Stimulated activated CD4-positive, alpha-beta T cell treated with anti-CD3 and anti-CD28 coated beads, Interleukin-12 subunit alpha, Interleukin-12 subunit beta, amount 100 ng/mL, for 24 hours (primary cell): ENCODE data around the gene PRMT5.
"Not testable (repeated sequence)": the region's sequence is repeated elsewhere in the genome, so short reads cannot be mapped to it uniquely, and the experiment has no call there.

Source experiments
- DNase-seq, 2 experiments: peaks; one replicate each; pipeline ENCODE4 v3.0.0-alpha.2; 2020; ENCODE audit warnings: low read depth in 2 of 2

The PRMT5 gene

DNA sequence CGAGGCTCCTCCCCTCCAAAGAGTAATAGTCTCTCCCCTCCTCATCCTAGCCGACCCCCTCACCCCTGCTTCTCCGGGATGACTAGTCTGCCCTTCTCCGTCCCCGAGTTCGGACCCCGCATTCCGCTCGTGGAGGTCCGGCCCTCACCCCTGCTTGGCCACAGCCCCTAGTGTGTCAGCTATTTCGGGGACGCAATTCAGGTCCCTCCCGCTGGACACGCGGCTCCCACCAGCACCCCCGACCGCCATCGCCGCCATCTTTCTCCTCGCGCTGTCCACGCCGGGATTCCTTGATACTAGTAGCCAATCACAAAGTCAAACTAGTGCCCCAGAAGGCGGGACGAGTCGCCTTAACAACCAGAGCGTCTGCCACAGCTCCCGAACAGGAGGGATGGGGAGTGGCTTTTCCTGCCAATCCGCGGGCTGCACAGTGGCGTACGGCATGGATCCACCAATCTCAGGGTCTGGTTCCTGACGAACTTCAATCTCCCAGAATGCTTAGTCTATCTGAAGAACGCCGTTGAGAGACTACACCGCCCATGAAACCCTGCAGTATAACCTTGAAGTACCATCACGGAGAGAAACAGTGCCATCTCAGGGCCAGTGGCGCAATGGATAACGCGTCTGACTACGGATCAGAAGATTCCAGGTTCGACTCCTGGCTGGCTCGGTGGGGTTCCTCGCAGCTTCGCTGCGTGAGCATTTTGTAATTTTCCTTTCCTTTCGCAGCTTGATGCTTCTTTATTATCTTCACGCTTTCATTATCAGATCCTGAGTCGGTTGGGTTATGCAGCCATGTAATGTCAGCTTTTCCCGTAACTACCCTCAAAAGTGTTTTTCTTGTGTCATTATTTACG lies at the start of gene PRMT5:
TSS of gene PRMT5 (minus strand) at position 273 of the 857 bp plus-strand sequence. CDS start at position 258, 15 bp downstream.
- DNase-seq = peak; percentile 97 to 99

DNA sequence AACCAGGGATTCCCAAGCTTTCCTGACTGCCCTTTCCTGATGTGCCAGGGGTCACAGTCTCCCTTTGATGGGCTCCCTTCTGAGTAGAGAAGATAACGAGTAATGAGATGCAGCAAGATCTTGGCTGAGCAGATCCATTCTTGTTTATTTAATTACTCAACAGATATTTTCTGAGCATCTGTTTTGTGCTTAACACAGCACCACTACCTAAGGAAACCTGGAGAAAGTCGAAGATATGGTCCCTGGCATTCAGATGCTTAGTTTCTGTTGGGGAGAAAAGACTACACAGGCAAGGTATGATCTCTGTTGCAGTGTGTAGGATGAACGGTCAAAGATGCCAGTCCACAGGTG lies 49.3 kb upstream of the PRMT5 start:
- DNase-seq = no peak

DNA sequence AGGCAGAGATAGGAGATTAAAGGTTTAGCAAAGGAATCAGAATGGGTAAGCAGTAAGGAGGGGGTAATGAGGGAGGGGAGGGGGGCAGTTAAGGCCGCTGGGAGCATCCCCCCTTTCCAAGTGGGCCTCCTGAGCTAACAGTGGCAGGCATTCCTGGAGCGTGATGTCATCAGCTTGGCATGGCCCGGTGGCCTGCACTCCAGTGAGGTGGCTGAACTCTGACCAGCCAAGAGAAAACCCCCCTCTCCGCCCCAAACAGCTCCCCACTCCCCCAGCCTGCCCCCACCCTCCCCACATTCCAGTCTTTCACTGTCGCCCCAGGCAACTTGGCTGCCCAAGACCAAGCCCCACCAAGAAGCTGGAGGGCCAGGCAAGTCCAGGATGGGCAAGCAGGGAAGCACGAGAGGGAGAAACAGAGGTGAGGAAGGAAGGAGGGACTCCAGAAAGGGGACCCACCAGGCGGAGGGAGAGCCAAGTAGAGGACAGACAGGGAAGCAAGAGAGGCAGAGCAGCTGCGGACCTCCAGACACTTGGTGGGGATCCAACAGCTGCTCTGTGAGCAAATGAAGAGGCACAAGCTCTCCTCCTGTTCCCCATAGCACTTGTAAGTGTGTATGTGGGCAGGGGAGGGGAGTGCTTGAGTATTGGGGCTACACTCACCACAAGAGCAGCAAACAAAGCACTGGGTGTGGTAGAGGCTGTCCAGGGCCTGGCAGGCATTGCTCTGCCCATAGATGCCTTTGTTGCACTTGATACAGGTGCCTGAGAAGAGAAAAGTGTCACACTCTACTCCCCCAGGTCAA lies 48.7 kb upstream of the PRMT5 start:
- no peak for DNase-seq

DNA sequence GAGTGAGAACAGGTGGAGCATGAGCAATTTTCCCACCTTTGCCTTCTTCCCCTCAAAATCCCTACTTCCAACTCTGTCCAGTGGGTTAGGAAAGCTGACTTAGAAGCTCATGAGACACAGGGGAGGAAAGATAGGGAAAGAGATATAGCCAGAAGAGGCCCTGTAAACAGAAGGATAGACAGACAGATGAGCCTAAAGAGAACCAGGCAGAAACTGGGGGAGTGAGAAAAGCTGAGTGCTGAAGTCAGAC lies 48.2 kb upstream of the PRMT5 start:
- no peak for DNase-seq

DNA sequence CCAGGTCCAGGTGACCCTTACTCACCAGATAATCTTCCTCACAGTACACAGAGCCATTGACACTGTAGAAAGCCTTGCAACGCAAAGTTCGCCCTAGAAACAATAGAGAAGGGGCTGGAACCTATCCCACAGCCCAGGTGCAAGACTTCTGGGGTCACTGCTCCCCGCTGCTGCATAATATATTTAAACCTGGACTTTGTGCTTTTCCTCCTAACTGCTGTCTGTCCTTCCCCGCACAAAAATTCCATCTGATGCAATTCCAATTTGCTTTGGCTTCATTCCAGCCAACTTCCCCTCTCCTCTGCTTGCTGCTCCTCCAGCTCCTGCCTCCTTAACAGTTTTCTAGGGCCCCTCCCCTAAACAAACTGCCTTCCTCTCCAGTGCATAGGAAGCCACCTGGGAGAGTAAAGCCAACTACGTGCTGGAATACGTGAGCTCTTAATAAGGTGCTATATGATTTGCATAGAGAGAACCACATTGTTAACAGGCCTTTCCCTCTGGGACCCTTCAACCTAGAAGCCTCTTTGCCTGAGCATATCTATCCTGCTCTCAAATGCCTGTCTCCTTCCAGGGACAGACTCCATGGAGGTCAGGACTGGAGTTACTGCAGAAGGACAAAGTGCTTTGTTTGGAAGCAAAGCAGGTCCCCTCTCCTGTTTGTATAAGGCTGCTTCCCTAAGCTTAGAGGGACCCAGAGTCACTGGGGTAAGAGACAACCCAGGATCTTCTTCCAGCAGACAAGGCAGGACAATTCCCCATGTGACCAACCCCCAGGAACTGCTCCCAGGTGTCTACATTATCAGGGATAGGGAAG lies 47.7 kb upstream of the PRMT5 start:
- no peak for DNase-seq

DNA sequence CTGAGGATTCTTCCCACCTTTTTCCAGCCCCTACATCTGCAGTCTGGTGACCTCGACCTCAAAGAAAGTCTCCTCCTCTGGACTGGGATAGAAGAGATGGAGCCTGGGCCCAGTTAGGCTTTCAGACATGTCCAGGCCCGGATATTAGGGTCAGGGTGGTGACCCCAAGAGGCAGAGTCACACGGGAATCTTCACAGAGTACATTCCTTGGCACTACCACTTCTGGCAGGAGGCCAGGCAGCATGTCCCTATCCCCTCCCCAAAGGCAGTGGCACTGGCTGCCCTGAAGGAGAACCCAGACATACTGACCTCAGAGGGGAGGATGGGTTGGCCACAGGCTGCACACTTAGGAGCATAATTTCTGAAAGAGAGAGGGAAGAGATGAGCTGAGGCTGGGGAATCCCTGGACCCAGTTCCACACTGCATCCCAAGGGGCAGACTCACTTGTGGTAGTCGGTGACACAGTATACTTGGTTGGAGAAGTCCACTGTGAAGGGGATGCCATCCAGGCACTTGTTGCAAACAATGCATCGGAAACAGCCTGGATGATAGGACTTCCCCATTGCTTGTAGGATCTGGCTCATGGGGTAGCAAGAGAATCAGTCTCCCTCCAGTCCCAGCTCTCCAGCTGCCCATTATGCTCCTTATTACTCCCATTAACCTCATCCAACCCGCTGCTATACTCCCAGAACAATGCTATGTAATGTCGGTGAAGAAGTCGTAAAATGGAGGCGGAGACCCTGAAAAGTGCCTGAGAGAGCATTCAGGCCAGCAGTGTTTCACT lies 45.5 kb upstream of the PRMT5 start:
- DNase-seq = no peak

DNA sequence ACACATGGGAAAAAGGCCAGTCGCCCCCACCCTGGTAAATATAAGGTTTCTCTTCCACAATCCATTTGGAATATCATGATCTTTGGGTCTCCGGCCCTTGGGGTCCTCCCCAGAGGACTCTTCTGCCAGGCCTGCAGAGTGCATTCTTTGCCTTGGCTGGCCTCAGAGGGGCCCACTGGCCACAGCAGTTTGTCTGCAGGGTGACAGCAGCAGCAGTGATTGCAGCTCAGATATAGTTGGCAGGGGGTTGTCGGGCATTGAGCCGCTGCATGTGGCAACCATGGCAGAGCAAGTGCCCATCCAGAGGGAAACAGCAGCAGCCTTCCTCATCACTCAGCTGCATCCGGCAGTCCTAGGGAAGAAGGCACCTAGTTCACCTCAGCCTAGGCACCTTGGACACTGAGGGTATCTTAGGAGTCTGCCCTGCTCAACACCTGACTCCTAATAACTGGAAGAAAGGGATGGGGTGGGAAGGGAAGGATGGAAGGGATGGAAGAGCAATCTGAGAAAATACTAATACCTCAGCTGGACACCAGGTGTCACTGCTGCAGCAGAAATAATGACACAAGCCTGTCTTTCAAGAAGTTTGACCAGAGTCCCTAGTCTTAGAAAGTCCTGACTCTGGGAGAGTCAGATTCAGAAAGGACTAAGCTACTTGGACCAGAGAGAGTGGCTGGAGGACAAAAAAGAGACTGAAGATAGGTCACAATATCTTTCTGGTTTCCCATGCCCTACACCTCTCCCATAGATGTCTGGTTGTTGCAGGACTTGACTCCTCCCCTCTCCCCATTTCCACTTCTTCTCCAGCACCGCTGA lies 44.2 kb upstream of the PRMT5 start:
- peak in 1 of 2 experiments; percentile 30 for DNase-seq

DNA sequence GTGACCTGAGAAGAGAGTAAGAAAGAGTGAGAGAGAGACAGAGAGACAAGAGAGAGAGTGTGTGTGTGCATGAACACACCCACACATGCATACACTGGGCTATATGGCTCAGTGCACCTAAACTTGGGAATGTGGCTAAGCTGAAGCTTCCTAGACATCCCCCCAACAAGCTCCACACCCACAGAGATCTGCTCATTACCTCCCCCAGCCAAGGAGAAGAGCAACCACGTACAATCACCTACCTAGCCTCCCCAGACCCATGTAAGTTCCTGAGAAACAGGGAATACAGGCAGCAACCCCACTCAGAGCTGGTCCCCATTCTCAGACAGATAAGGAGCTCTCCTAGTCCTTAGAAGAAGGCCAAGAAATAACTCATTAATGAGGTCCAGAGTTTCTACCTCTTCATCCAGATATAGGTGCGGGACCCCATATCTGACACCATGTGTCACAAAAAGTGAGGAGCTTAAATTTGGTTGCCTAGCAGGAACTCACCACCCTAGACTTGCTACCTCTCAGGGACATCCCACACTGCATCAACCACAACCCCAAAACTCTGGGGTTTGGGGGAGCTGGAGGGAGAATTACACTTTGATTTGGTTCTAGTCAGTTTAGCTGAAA lies 43.2 kb upstream of the PRMT5 start:
- DNase-seq = no peak

DNA sequence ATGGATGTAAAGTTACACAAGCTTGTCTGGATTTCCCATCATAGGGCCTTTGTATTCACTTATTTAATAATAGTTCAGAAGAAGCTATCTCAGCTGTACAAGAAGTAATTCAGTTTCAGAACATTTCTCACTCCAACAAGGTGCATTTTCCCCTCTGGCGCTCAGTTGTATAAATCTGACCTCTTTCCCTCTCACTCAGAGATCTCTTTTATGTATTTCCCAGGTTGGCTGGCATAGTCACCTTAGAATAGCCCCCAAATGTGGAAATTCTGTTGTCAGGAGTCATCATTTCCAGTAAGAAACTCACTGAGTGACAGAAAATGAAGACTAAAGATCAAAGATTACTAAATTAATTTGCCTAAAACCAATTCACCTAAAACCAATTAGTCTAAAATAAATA lies 42.0 kb upstream of the PRMT5 start:
- DNase-seq = no peak

DNA sequence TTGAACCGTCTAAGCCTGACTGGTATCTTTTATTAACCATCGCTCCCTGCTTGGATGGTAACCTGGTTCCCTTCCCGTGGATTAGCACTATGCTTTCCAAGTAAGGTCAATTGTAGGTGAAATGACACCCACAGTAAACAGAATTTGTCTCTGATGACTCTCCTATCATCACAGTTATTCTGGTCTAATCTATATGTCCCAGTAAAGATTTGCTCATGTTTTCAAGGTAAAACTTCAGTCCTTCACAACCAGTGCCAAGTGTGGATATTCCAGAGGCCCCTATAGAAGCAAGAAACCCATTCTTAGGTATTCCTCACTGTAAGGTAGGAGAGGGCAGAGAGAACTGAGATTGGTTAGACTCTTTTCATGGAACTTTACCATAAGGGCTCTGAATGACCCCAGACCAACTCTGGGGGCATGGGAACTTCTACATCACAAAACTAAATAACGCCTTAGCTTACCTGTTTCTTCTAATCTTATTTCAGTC lies 37.6 kb upstream of the PRMT5 start:
- no peak for DNase-seq

DNA sequence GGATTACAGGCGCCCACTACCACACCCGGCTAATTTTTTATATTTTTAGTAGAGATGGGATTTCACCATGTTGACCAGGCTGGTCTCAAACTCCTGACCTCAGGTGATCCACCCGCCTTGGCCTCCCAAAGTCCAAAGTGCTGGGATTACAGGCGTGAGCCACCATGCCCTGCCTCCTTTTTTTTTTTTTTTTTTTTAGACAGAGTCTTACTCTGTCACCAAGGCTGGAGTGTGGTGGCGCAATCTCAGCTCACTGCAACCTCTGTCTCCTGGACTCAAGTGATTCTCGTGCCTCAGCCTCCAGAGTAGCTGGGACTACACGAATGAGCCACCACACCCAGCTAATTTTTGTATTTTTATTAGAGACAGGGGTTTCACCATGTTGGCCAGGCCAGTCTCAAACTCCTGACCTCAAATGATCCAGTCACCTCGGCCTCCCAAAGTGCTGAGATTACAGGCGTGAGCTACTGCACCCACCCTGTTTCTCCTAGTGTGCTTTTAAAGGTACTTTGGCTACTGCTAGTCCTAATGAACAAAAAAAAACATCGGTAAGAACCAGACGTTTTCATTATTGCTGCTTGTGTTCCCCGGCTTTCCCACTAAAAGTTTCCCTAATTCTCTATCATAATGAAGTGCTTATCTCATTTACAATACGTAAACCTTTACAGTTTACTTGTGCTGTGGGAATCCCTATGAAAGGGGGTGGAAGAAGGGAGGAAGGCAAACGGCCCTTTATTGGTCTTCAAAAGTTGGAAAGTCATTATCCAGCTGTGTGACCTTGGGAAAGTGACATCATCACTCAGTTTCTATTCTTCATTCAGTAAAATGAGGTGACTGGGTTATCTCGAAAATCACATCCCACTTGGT lies 37.0 kb upstream of the PRMT5 start:
- DNase-seq = not testable (repeated sequence)

DNA sequence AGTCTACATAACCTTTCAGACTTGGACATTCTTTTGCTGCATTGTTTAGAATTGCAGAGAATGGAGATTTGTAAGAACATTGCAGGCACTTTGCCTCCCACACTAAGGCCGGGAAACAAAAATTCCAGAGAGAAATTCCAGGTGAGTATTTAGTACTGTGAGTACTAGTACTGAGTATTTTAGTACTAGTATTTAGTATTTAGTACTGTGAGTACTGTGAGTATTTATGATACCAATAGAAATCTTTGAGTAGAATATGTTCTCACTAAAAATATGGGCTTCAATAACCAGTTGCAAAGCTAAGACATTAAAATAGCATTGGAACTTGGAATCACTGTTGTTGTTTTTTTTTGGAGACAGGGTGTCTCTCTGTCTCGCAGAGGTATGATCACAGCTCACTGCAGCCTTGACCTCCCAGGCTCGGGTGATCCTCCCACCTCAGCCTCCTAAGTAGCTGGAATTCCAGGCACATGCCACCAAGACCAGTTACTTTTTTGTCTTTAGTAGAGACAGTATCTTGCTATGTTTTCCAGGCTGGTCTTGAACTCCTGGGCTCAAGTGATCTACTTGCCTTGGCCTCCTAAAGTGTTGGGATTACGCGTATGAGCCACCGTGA lies 33.0 kb upstream of the PRMT5 start:
- DNase-seq = no peak

DNA sequence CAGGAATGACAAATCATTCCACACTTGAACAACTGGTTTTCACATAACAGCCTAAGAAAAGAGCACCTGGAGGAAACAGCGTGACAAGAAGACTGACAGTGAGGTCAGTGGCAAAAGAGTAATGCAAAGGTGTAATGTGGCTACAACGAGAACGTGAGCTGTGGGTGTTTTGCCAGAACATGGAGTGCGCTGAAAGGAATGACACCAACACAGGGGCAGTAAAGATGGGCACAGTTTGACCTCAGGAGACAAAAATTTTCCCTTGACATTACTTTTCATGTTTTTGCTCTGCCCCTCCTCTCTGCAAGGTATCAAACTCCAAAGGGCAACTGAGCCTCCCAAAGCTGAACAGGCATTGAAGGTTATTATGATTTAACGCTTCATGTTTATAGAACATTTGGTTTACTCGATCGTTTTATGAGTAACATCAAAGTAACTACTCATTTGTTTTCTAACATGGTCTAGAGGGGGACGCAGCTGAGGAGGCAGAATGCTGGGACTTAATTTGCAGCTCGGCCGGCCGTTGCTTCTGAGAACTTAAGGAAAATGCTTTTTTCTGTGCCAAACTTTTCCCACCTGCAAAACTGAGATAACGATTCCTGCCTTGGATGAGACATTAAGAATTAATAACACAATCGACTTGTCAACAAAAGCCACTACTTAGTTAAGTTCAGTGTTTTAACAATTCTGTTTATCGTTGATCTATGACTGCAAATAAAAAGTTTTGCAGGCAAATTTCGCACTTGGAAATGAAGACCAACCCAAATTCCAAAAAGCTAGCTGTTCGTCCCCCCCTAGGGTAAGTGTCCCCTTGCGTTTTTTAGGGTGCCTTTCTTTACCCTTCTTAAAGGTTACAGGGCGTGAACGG lies 26.8 kb upstream of the PRMT5 start:
- DNase-seq = no peak

DNA sequence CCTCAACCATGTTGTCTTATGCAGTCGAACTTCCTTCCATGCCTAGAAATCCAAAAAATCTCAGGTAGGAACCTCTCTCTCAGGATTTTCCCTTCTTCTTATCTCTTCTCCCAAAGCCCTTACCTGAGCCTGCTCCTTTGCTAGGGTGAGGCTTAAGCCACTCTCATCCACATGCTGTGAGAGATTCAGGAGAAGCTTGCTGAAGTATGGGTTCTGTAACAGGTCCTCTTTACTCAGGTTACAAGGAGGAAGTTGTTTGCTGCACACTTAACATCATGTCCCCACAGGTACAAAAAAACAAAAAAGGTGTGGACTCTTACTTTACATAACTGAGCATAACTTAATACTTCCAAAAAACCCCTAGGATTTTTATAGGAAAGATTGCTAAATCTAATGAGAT lies 23.2 kb upstream of the PRMT5 start:
- no peak for DNase-seq

DNA sequence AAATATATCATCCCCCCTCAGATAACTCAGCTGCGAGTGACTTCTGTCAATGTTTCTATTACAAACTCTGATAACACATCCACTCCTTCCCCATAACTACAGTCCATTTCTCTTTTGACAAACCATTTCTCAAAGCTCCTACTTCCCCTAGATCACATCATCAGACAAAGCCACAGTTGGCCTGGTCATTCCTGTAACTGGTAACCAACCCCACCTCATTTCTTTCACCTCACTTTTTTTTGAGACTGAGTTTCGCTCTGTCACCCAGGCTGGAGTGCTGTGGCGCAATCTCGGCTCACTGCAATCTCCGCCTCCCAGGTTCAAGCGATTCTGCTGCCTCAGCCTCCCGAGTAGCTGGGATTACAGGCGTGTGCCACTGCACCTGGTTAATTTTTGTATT lies 22.6 kb upstream of the PRMT5 start:
- DNase-seq = not testable (repeated sequence)

DNA sequence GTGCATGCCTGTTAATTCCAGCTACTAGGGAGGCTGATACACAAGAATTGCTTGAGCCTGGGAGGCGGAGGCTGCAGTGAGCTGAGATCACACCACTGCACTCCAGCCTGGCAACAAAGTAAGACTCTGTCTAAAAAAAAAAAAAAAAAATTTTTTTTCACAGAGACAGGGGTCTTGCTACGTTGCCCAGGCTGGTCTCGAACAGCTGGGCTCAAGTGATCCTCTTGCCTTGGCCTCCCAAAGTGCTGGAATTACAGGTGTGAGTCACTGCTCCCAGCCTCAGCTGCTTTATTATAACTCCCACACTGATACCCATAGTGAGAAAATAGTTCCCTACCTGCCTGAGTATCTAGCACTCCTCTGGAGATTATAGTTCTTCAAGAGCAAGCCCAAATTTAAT lies 16.5 kb upstream of the PRMT5 start:
- no peak for DNase-seq

DNA sequence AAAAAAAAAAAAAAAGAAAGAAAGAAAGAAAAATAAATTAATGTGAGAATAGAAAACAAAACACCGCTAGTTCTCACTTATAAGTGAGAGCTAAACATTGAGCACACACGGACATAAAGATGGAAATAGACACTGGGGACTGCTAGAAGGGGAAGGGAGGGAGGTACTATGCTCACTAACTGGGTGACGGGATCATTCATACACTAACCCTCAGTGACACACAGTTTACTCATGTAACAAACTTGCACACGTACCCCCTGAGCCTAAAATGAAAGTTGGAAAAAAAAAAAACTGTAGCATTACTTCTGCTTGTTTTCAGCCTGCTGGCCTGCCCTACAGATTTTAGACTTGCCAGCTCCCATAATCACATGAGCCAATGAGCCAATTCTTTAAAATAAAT lies 10.5 kb upstream of the PRMT5 start:
- no peak for DNase-seq

DNA sequence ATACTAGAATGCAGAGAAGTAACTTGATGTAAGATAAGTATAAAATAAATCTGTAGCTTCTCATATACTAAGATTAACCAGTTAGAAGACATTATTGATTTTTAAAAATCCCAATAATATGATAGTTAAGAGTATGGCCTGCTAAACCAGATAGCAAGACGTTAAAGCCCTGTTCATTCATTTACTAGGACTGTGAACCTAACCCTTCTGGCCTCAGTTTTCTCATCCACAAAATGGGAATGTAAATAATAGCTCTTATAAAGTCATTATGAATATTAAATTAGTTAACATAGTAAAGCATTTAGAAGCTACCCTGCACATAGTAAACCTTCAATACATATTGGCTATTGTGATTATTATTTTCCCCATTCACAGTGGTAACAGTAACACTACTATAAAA lies 6.0 kb upstream of the PRMT5 start:
- no peak for DNase-seq
